ENCODE measurements around the gene SPDL1. TPM values are rescaled to one million over a fixed set of nuclear protein-coding genes. Genes with fewer than 3 reads are reported as not detected.

SPDL1 gene
- total and polyA plus RNA-seq, 2 donors (not counting 1 experiment from before 2014, with no cell fraction given) = 4.1 to 17.9 TPM

GRCh38 chr5:169637549-169638121 lies 54.1 kb downstream of the SPDL1 start:
- H3K27ac ChIP-seq (ENCODE audit: low read length in 2 of 2) = peak overlapping the region; percentile 86 to 90
- peak overlapping the region; percentile 94 for H3K27ac Mint-ChIP-seq
- peak overlapping the region; percentile 83 to 89 (median 87) for H3K4me3 ChIP-seq (ENCODE audit: control extremely low read depth in 1 of 5, extremely low read depth in 1 of 5, insufficient read depth in 1 of 5, low read depth in 2 of 5, low read length in 4 of 5)
- H3K79me2 ChIP-seq (ENCODE audit: control insufficient read depth, insufficient read depth, low read length) = peaks cover 64% of the 10 kb centered on the region
- DNase-seq (peak; percentile 74), ATAC-seq (ENCODE audit: low read depth) (peak; percentile 46)
- CTCF ChIA-PET = interaction anchor here (1.1 to 1.2 kb wide), 2 partner anchors 55 to 57 kb away, joined by 3 to 5 read pairs; partner anchors contain the start of gene SPDL1
- H3K9me3 Mint-ChIP-seq (ENCODE audit: insufficient read depth) = peaks cover 11% of the 10 kb centered on the region
- POLR2A ChIA-PET = interaction anchor here (0.6 to 1.3 kb wide), 4 partner anchors 9 to 1058 kb away, joined by 3 to 6 read pairs (median 4); partner anchors contain the start of genes PANK3 and SPDL1
- peaks cover 31 to 36% of the 10 kb centered on the region in 2 donors for H3K4me1 ChIP-seq (ENCODE audit: control insufficient read depth in 2 of 2, insufficient read depth in 2 of 2, low read length in 2 of 2)
- peaks cover 53% of the 10 kb centered on the region for H3K4me1 Mint-ChIP-seq
- H3K9me3 ChIP-seq (ENCODE audit: control extremely low read depth in 1 of 3, control insufficient read depth in 2 of 3, insufficient read depth in 1 of 3, low read length in 2 of 3) = peaks cover 0 to 6% (median 6%) of the 10 kb centered on the region in 3 donors
- peak overlapping the region; percentile 94 for H2AFZ ChIP-seq (ENCODE audit: insufficient read depth, low read depth, low read length, poor library complexity, severe bottlenecking)
- TF ChIP-seq EZH2 (IDR thresholded peaks at IDR 0.05; ENCODE audit: borderline replicate concordance, insufficient read depth, low read depth, low read length, poor library complexity, severe bottlenecking) = no peak
- no peaks in the 10 kb centered on the region for H3K27me3 ChIP-seq (replicated peaks in 1 of 4; ENCODE audit: control extremely low read depth in 1 of 4, control insufficient read depth in 3 of 4, insufficient read depth in 4 of 4, low read length in 3 of 4)
- H4K20me1 ChIP-seq (ENCODE audit: control insufficient read depth, insufficient read depth, low read length, poor library complexity, severe bottlenecking) = peaks cover 48% of the 10 kb centered on the region
- 0% methylated on average over 10 of the region's 18 CpGs for WGBS (ENCODE audit: insufficient coverage)
- H3K36me3 ChIP-seq (replicated peaks in 1 of 2; ENCODE audit: control extremely low read depth in 1 of 2, control insufficient read depth in 1 of 2, extremely low read depth in 1 of 2, insufficient read depth in 2 of 2, low read length in 1 of 2) = peaks cover 6 to 20% of the 10 kb centered on the region in 2 experiments
- H3K9ac ChIP-seq (ENCODE audit: low read length) = peak overlapping the region; percentile 97
- peak overlapping the region; percentile 98 for H3K4me3 Mint-ChIP-seq
- no peaks in the 10 kb centered on the region for H3K27me3 Mint-ChIP-seq
- peak overlapping the region; percentile 96 for H3K4me2 ChIP-seq (replicated peaks; ENCODE audit: low read depth, low read length, poor library complexity, severe bottlenecking)
- intact Hi-C loops (cut with micrococcal nuclease) = loop anchor here (1.0 to 2.0 kb wide), 3 partner anchors 17 to 1059 kb away; partner anchors contain the start of genes PANK3 and SPDL1

DNA sequence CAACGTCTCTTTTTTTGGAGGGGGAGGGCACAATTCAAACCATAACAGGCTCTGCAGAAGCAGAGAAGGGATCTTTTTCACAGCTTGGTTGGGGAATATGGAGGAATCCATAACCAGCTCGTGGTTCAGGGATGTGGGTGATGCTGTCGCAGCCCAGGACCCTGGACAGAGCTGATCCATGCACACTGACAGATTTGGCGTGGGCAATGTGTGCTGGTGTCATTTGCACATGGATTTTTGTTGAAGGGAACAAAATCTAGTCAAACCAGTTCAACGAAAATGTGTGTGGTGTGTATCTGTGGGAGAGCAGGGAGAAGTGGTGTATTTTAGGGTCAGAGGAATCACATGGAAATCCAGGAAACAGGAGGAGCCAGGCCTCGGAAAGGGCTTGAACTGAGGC lies 57.7 kb downstream of the SPDL1 start:
- no peak overlapping the region for H3K4me3 Mint-ChIP-seq
- no peak for TF ChIP-seq EZH2 (IDR thresholded peaks at IDR 0.05; ENCODE audit: borderline replicate concordance, insufficient read depth, low read depth, low read length, poor library complexity, severe bottlenecking)
- TF ChIP-seq, protein P1, sequence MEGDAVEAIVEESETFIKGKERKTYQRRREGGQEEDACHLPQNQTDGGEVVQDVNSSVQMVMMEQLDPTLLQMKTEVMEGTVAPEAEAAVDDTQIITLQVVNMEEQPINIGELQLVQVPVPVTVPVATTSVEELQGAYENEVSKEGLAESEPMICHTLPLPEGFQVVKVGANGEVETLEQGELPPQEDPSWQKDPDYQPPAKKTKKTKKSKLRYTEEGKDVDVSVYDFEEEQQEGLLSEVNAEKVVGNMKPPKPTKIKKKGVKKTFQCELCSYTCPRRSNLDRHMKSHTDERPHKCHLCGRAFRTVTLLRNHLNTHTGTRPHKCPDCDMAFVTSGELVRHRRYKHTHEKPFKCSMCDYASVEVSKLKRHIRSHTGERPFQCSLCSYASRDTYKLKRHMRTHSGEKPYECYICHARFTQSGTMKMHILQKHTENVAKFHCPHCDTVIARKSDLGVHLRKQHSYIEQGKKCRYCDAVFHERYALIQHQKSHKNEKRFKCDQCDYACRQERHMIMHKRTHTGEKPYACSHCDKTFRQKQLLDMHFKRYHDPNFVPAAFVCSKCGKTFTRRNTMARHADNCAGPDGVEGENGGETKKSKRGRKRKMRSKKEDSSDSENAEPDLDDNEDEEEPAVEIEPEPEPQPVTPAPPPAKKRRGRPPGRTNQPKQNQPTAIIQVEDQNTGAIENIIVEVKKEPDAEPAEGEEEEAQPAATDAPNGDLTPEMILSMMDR (IDR thresholded peaks at IDR 0.05) = no peak
- H4K20me1 ChIP-seq (ENCODE audit: control insufficient read depth, insufficient read depth, low read length, poor library complexity, severe bottlenecking) = peaks cover 80% of the 10 kb centered on the region
- WGBS (ENCODE audit: insufficient coverage) = 78% methylated on average over 5 of the region's 6 CpGs
- H3K4me2 ChIP-seq (replicated peaks; ENCODE audit: low read depth, low read length, poor library complexity, severe bottlenecking) = no peak overlapping the region
- peaks cover 34 to 43% of the 10 kb centered on the region in 2 donors for H3K4me1 ChIP-seq (ENCODE audit: control insufficient read depth in 2 of 2, insufficient read depth in 2 of 2, low read length in 2 of 2)
- H2AFZ ChIP-seq (ENCODE audit: insufficient read depth, low read depth, low read length, poor library complexity, severe bottlenecking) = no peak overlapping the region
- H3K27ac Mint-ChIP-seq = no peak overlapping the region
- peaks cover 6% of the 10 kb centered on the region for H3K9me3 Mint-ChIP-seq (ENCODE audit: insufficient read depth)
- H3K4me3 ChIP-seq (ENCODE audit: control extremely low read depth in 1 of 5, extremely low read depth in 1 of 5, insufficient read depth in 1 of 5, low read depth in 2 of 5, low read length in 4 of 5) = no peak overlapping the region
- POLR2A ChIA-PET = no interaction called here
- peaks cover 97% of the 10 kb centered on the region for H3K79me2 ChIP-seq (ENCODE audit: control insufficient read depth, insufficient read depth, low read length)
- no peak overlapping the region for H3K9ac ChIP-seq (ENCODE audit: low read length)
- peaks cover 0 to 6% (median 6%) of the 10 kb centered on the region in 3 donors for H3K9me3 ChIP-seq (ENCODE audit: control extremely low read depth in 1 of 3, control insufficient read depth in 2 of 3, insufficient read depth in 1 of 3, low read length in 2 of 3)
- DNase-seq (no peak), ATAC-seq (ENCODE audit: low read depth) (no peak)
- H3K27ac ChIP-seq (ENCODE audit: low read length in 2 of 2) = no peak overlapping the region
- no peaks in the 10 kb centered on the region for H3K27me3 Mint-ChIP-seq
- intact Hi-C loops (cut with micrococcal nuclease) = no loop called here
- H3K27me3 ChIP-seq (replicated peaks in 1 of 4; ENCODE audit: control extremely low read depth in 1 of 4, control insufficient read depth in 3 of 4, insufficient read depth in 4 of 4, low read length in 3 of 4) = no peaks in the 10 kb centered on the region
- H3K4me1 Mint-ChIP-seq = peaks cover 84% of the 10 kb centered on the region
- H3K36me3 ChIP-seq (replicated peaks in 1 of 2; ENCODE audit: control extremely low read depth in 1 of 2, control insufficient read depth in 1 of 2, extremely low read depth in 1 of 2, insufficient read depth in 2 of 2, low read length in 1 of 2) = peaks cover 7 to 32% of the 10 kb centered on the region in 2 experiments
- CTCF ChIA-PET = no interaction called here

All from B cell (primary cell).